Adrenal gland (tissue), 12 donors: Measurements from ENCODE around the gene AGBL5. TPM values are rescaled to one million over a fixed set of nuclear protein-coding genes. Genes with fewer than 3 reads are reported as not detected.
"Not testable (repeated sequence)": the region's sequence is repeated elsewhere in the genome, so short reads cannot be mapped to it uniquely, and the experiment has no call there.

Source experiments
- DNase-seq, 7 donors: peaks; one replicate each; pipeline ENCODE4 v3.0.0-alpha.2; 2019 to 2020
- H3K27ac ChIP-seq, 5 donors: fragments of 200-600 bp; sonication (generic) in 4 of 5; 1 replicate in 3 of 5; 2 replicates in 2 of 5; pipeline versions ENCODE4 v1.5.1 to v1.8.0; 2016 to 2020; ENCODE audit warnings: mild to moderate bottlenecking in 1 of 5
- H3K27me3 ChIP-seq: fragments of 200-600 bp; 2 replicates; pipeline ENCODE4 v1.8.0; 2021
- H3K36me3 ChIP-seq, 2 donors: fragments of 200-600 bp; replicated peaks in 1 of 2; 1 replicate in 1 of 2; 2 replicates in 1 of 2; pipeline versions ENCODE4 v1.5.1 to v1.8.0; 2018 to 2022
- H3K4me1 ChIP-seq, 2 donors: fragments of 200-600 bp; replicated peaks in 1 of 2; 1 replicate in 1 of 2; 2 replicates in 1 of 2; pipeline versions ENCODE4 v1.5.1 to v1.8.0; 2018 to 2021
- H3K4me3 ChIP-seq, 4 donors: fragments of 200-600 bp; sonication (generic) in 3 of 4; one replicate each; pipeline ENCODE4 v1.5.1; 2016 to 2018
- H3K9me3 ChIP-seq, 3 donors: fragments of 200-600 bp; sonication (generic) in 1 of 3; replicated peaks in 1 of 3; 1 replicate in 2 of 3; 2 replicates in 1 of 3; pipeline versions ENCODE4 v1.5.1 to v1.8.0; 2016 to 2021
- POLR2A ChIP-seq, 2 donors: fragments of 450-650 bp; IDR thresholded peaks; one replicate each; pipeline ENCODE4 v1.6.1; 2017; ENCODE audit warnings: antibody characterized with exemption in 2 of 2, mild to moderate bottlenecking in 2 of 2, moderate library complexity in 1 of 2
- whole genome bisulfite sequencing, 4 donors: extraction: QIAGEN DNeasy Blood & Tissue Kit in 2 of 4; methylation state at CpG; one replicate each; pipeline versions ENCODE4 v1.1.5 to v1.1.7; 2013 to 2017; 5-methylcytosine and 5-hydroxymethylcytosine counted together
- intact Hi-C, 2 donors: fragments of 100-400 bp; cut with DNase I; formaldehyde crosslinking; loops; one replicate each; pipeline versions ENCODE4 v1.14.1 to v1.15.0; 2022 to 2023
- polyA plus RNA-seq, 3 donors: library from polyadenylated mRNA; stranded (reverse); fragments of 200-250 nt in 2 of 3; fragments of 350-450 nt in 1 of 3; fragmentation: Illumina TruSeq in 1 of 3; extraction: RNeasy Lipid Tissue Mini Kit (QIAGEN cat#74804) in 1 of 3; gene quantifications; one replicate each; pipeline ENCODE4 v1.2.3, GENCODE V29; 2013 to 2014
- total RNA-seq, 9 donors: library from RNA; depleted of rRNA in 4 of 9; stranded (reverse); fragments of >200 nt in 4 of 9; fragments of 120-200 nt in 1 of 9; fragmentation: NEBNext Ultra II Directional in 1 of 9; extraction: Animal tissue kit (Norgen Biotek cat#: 25700) in 1 of 9; gene quantifications; one replicate each; pipeline versions ENCODE4 v1.1.0 to v1.2.4, GENCODE V29; 2013 to 2023
- TF ChIP-seq, protein P1 (sequence below), 6 experiments: fragments of 450-650 bp in 4 of 6; fragments of 200-600 bp in 2 of 6; sonication (generic) in 1 of 6; IDR thresholded peaks; 1 replicate in 5 of 6; 2 replicates in 1 of 6; pipeline versions ENCODE4 v1.5.1 to v1.8.0; 2016 to 2021; ENCODE audit warnings: antibody characterized with exemption in 6 of 6, mild to moderate bottlenecking in 2 of 6, moderate library complexity in 1 of 6
- donor health status: healthy with polysubstance abuse.
- donor health status: Bipolar disorder and iron deficiency.
- donor health status: DM: yes; HTN: yes; CAD: no.
- donor health status: DM: no; HTN: no; CAD: no.
- donor health status: DM: no; HTN: no; CAD: no.
- donor health status: DM: yes; HTN: yes; CAD: no.

AGBL5 gene
- total and polyA plus RNA-seq, 12 donors: 21.2 to 42.4 (median 30.6) TPM

DNA sequence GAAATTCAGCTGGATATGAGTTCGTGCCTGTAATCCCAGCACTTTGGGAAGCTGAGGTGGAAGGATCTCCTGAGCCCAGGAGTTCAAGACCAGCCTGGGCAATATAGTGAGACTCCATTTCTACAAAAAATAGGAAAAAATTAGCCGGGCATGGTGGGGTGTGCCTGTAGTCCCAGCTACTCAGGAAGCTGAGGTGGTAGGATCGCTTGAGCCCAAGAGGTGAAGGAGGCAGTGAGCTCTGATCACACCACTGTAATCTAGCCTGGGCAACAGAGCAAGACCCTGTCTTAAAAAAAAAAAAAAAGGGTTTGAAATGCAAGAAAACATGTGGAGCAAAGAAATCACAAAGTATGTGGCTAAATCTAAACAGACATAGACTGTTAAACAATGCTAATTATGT lies 57.6 kb downstream of the AGBL5 start:
- Histone ChIP-seq H3K36me3 (no peaks in the 10 kb centered on the region), H3K27me3 (peaks cover 4% of the 10 kb centered on the region), H3K4me1 (no peaks in the 10 kb centered on the region), H3K9me3 (no peaks in the 10 kb centered on the region), H3K4me3 (no peak overlapping the region), H3K27ac (no peak overlapping the region)
- no peak for DNase-seq
- 77 to 90% (median 83%) methylated on average over 3 of the region's 3 CpGs for WGBS, 4 donors
- intact Hi-C loops: no loop called here
- TF ChIP-seq, protein P1, sequence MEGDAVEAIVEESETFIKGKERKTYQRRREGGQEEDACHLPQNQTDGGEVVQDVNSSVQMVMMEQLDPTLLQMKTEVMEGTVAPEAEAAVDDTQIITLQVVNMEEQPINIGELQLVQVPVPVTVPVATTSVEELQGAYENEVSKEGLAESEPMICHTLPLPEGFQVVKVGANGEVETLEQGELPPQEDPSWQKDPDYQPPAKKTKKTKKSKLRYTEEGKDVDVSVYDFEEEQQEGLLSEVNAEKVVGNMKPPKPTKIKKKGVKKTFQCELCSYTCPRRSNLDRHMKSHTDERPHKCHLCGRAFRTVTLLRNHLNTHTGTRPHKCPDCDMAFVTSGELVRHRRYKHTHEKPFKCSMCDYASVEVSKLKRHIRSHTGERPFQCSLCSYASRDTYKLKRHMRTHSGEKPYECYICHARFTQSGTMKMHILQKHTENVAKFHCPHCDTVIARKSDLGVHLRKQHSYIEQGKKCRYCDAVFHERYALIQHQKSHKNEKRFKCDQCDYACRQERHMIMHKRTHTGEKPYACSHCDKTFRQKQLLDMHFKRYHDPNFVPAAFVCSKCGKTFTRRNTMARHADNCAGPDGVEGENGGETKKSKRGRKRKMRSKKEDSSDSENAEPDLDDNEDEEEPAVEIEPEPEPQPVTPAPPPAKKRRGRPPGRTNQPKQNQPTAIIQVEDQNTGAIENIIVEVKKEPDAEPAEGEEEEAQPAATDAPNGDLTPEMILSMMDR (IDR thresholded peaks at IDR 0.05): no peak
- TF ChIP-seq POLR2A (IDR thresholded peaks at IDR 0.05): no peak

DNA sequence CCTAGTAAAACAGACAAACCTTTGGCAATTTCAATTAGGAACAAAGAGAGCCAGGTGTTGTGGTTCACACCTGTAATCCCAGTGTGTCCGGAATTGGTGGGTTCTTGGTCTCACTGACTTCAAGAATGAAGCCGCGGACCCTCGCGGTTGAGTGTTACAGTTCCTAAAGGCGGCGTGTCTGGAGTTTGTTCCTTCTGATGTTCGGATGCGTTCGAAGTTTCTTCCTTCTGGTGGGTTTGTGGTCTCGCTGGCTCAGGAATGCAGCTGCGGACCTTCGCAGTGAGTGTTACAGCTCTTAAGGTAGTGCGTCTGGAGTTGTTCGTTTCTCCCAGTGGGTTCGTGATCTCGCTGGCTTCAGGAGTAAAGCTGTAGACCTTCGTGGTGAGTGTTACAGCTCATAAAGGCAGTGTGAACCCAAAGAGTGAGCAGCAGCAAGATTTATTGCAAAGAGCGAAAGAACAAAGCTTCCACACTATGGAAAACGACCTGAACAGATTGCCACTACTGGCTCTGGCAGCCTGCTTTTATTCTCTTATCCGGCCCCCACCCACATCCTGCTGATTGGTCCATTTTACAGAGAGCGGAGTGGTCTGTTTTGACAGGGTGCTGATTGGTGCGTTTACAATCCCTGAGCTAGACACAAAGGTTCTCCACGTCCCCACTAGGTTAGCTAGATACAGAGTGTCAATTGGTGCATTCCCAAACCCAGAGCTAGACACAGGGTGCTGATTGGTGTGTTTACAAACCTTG lies 59.3 kb downstream of the AGBL5 start:
- H3K4me1 ChIP-seq, DNase-seq, H3K4me3 ChIP-seq, H3K36me3 ChIP-seq, H3K27me3 ChIP-seq, H3K27ac ChIP-seq, intact Hi-C loops, H3K9me3 ChIP-seq: not testable (repeated sequence)
- 78 to 83% (median 80%) methylated on average over 24 of the region's 24 CpGs for WGBS, 4 donors

DNA sequence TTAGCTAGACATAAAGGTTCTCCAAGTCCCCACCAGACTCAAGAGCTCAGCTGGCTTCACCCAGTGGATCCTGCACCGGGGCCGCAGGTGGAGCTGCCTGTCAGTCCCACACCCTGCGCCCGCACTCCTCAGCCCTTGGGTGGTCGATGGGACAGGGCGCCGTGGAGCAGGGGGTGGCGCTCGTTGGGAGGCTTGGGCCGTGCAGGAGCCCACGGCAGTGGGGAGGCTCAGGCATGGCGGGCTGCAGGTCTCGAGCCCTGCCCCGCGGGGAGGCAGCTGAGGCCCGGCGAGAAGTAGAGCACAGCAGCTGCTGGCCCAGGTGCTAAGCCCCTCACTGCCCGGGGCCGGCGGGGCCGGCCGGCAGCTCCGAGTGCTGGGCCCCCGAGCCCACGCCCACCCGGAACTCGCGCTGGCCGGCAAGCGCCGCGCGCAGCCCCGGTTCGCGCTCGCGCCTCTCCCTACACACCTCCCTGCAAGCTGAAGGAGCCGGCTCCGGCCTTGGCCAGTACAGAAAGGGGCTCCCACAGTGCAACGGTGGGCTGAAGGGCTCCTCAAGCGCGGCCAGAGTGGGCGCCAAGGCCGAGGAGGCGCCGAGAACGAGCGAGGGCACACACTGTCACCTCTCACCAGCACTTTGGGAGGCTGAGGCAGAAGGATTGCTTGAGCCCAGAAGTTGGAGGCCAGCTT lies 60.1 kb downstream of the AGBL5 start:
- H3K4me1 ChIP-seq, H3K27ac ChIP-seq, H3K4me3 ChIP-seq, H3K36me3 ChIP-seq, DNase-seq, intact Hi-C loops, H3K9me3 ChIP-seq, H3K27me3 ChIP-seq: not testable (repeated sequence)
- 90 to 97% (median 91%) methylated on average over 6 to 49 of the region's 49 CpGs for WGBS, 4 donors

DNA sequence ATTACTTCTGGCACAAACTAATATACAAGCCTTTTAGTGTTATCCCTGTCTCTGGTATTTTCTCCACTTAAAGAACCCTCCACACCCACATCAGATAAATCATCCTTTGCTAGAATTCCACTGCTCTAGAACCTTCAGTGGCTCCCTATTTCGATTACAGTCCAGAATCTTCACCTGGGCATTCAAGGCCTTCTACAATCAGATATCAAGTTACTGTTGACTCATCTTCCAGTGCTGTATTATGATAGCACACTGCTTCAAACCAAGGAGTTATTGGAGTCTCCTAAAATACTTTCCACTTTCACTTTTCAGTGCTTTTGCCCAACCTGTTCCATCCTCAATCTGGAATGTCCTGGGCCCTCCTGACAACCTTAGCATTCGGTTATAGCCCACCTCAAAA lies 64.1 kb downstream of the AGBL5 start:
- TF ChIP-seq, protein P1 (IDR thresholded peaks at IDR 0.05): no peak
- no peak for TF ChIP-seq POLR2A (IDR thresholded peaks at IDR 0.05)
- no peak for DNase-seq
- peaks cover 9% of the 10 kb centered on the region for H3K27me3 ChIP-seq
- H3K36me3 ChIP-seq: no peaks in the 10 kb centered on the region
- H3K9me3 ChIP-seq: no peaks in the 10 kb centered on the region
- peaks cover 0 to 11% of the 10 kb centered on the region in 2 donors for H3K4me1 ChIP-seq
- WGBS, 4 donors: 45 to 69% (median 54%) methylated on average over 2 of the region's 2 CpGs
- no peak overlapping the region for H3K4me3 ChIP-seq
- no peak overlapping the region for H3K27ac ChIP-seq
- intact Hi-C loops: no loop called here

DNA sequence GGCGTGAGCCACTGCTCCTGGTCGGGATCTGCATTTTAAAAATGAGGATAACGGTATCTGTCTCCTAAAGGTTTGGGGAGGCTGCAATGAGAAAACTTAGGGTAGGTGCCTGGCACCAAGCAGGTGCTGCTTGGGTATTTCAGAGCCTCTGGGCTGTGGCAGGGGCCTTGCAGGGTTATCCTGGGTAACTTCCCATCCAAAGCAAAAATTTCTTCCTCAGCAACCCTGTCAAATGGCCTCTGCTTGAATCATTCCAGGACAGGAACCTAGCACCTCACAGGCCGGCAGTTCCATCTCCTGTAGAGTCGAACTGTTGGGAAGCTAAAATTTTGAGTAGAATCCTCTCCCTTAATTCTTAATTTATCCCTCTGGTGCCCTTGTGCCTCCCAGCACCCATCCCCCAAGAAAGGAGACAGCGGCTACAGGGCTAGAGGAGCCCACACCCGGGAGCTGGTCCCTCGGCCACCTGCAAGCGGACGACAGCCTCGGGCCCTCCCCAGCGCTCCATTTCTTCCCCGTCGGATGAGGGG lies 66.6 kb downstream of the AGBL5 start:
- TF ChIP-seq POLR2A (IDR thresholded peaks at IDR 0.05): no peak
- TF ChIP-seq, protein P1 (IDR thresholded peaks at IDR 0.05): no peak
- Histone ChIP-seq H3K4me3 (peak overlapping the region in 1 of 4 donors; percentile 51), H3K36me3 (no peaks in the 10 kb centered on the region), H3K4me1 (peaks cover 0 to 11% of the 10 kb centered on the region in 2 donors), H3K27ac (no peak overlapping the region), H3K9me3 (no peaks in the 10 kb centered on the region), H3K27me3 (peaks cover 9% of the 10 kb centered on the region)
- 28 to 39% (median 31%) methylated on average over 10 to 14 of the region's 14 CpGs for WGBS, 4 donors
- no peak for DNase-seq
- intact Hi-C loops: no loop called here
